KMS-11 (cell line): ENCODE measurements around the gene PTGER2.

Source experiments
- H2AFZ ChIP-seq: fragments of 200-600 bp; sonication (generic); 2 replicates; pipeline ENCODE4 v1.6.1; 2016; ENCODE audit warnings: antibody characterized with exemption, mixed run types, low read depth
- H3K27ac ChIP-seq: fragments of 200-600 bp; sonication (generic); 2 replicates; pipeline ENCODE4 v1.6.1; 2016; ENCODE audit warnings: mild to moderate bottlenecking, mixed run types
- H3K27me3 ChIP-seq: fragments of 200-600 bp; sonication (generic); 2 replicates; pipeline ENCODE4 v1.6.1; 2017; ENCODE audit warnings: mild to moderate bottlenecking, low read depth, mixed run types, moderate library complexity; ENCODE audit not compliant: insufficient read depth
- H3K36me3 ChIP-seq: fragments of 200-600 bp; sonication (generic); 2 replicates; pipeline ENCODE4 v1.6.1; 2017; ENCODE audit warnings: mild to moderate bottlenecking, mixed run types; ENCODE audit not compliant: insufficient read depth
- H3K4me1 ChIP-seq: fragments of 200-600 bp; sonication (generic); 2 replicates; pipeline ENCODE4 v1.6.1; 2016; ENCODE audit warnings: mild to moderate bottlenecking, low read depth, mixed run types; ENCODE audit not compliant: poor library complexity, severe bottlenecking
- H3K4me2 ChIP-seq: fragments of 200-600 bp; sonication (generic); 2 replicates; pipeline ENCODE4 v1.7.0; 2016; ENCODE audit warnings: mild to moderate bottlenecking, mixed run types
- H3K4me3 ChIP-seq: fragments of 200-600 bp; sonication (generic); IDR thresholded peaks from 2 replicates; pipeline ENCODE4 v1.6.1; 2017; ENCODE audit warnings: low read depth, low read length, mixed read lengths; ENCODE audit not compliant: insufficient read depth
- H3K79me2 ChIP-seq: fragments of 200-600 bp; sonication (generic); 2 replicates; pipeline ENCODE4 v1.6.1; 2016; ENCODE audit warnings: low read depth, mixed run types; ENCODE audit not compliant: insufficient read depth
- H3K9ac ChIP-seq: fragments of 200-600 bp; sonication (generic); 2 replicates; pipeline ENCODE4 v1.6.1; 2016; ENCODE audit warnings: mild to moderate bottlenecking, mixed run types
- H4K20me1 ChIP-seq: fragments of 200-600 bp; sonication (generic); 2 replicates; pipeline ENCODE4 v1.6.1; 2016; ENCODE audit warnings: mild to moderate bottlenecking, mixed run types; ENCODE audit not compliant: insufficient read depth
- TF ChIP-seq, protein P1 (sequence below): fragments of 200-600 bp; sonication (generic); conservative IDR thresholded peaks from 2 replicates; pipeline ENCODE4 v1.6.1; 2017; ENCODE audit warnings: low read depth, mild to moderate bottlenecking, antibody characterized with exemption, low read length, moderate library complexity, mixed read lengths

Gene PTGER2

DNA sequence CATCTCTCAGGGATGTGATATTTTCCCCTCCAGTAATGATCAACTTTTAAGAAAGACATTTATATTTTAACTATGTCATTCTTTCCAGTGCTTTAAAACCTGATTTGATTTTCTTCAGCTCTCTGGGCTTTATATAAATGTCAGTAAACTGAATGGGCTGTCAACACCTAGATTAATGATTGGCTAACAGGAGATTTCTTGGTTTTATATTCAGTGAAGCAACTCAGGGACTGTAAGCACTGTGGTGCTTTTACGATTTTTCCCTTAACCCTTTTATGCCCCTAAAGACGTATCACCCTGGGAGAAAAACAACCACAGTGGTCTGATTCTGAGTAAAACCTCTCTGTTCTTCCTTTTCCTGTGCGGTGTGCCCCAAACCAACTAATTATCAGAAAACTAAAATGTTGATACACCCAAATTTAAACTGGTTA, 38.0 kb downstream of the PTGER2 start:
- TF ChIP-seq, protein P1, sequence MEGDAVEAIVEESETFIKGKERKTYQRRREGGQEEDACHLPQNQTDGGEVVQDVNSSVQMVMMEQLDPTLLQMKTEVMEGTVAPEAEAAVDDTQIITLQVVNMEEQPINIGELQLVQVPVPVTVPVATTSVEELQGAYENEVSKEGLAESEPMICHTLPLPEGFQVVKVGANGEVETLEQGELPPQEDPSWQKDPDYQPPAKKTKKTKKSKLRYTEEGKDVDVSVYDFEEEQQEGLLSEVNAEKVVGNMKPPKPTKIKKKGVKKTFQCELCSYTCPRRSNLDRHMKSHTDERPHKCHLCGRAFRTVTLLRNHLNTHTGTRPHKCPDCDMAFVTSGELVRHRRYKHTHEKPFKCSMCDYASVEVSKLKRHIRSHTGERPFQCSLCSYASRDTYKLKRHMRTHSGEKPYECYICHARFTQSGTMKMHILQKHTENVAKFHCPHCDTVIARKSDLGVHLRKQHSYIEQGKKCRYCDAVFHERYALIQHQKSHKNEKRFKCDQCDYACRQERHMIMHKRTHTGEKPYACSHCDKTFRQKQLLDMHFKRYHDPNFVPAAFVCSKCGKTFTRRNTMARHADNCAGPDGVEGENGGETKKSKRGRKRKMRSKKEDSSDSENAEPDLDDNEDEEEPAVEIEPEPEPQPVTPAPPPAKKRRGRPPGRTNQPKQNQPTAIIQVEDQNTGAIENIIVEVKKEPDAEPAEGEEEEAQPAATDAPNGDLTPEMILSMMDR, result no peak
- no peaks in the 10 kb centered on the region for H3K4me1 ChIP-seq
- H3K27me3 ChIP-seq, result no peaks in the 10 kb centered on the region
- H3K9ac ChIP-seq, result no peak overlapping the region
- H2AFZ ChIP-seq, result no peak overlapping the region
- no peak overlapping the region for H3K4me3 ChIP-seq
- H3K4me2 ChIP-seq, result no peak overlapping the region
- no peaks in the 10 kb centered on the region for H3K79me2 ChIP-seq
- H3K36me3 ChIP-seq, result no peaks in the 10 kb centered on the region
- H3K27ac ChIP-seq, result no peak overlapping the region
- H4K20me1 ChIP-seq, result no peaks in the 10 kb centered on the region

DNA sequence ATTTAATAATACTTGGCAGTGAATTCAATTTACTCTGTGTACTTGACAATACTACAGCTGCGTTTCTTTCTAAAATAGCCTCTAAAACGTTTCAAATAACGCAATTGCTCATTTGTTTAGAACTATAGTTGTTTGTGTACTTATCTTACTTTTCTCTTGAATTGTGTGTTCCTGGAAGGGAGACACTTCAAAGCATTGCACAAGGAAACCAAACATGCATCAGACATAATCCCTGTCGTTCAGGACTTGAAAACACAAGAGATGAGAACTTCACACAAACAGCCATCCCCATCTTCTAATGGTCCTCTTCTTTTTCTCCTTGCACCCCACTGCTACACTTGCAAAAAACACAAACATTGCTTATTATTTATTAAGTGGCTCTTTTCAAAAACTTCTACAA, 38.5 kb downstream of the PTGER2 start:
- Histone ChIP-seq H3K79me2 (no peaks in the 10 kb centered on the region), H3K4me2 (no peak overlapping the region), H3K4me3 (no peak overlapping the region), H3K9ac (no peak overlapping the region), H3K27me3 (no peaks in the 10 kb centered on the region), H4K20me1 (no peaks in the 10 kb centered on the region), H3K27ac (no peak overlapping the region), H2AFZ (no peak overlapping the region), H3K4me1 (no peaks in the 10 kb centered on the region), H3K36me3 (no peaks in the 10 kb centered on the region)
- TF ChIP-seq, protein P1, result no peak

DNA sequence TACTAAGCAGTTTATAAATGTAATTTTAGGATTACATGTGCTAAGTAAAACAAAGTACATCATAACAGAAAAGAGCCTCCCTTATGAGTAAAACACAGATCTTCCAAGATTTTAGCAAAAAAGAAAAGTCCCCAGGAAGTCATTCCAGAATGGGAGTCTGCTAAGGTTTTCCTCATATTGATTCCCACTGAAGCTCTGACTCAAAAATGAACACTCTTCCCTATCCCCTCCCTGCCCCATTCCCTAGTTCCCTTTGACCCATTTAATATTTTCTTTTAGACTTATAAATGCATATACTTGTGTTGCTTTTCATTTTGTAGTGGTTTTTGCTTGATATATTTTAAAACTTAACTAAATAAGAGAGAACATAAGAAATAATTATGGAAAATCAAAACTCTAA, 40.1 kb downstream of the PTGER2 start:
- Histone ChIP-seq H3K4me3 (no peak overlapping the region), H2AFZ (no peak overlapping the region), H3K4me1 (no peaks in the 10 kb centered on the region), H3K27ac (no peak overlapping the region), H3K4me2 (no peak overlapping the region), H4K20me1 (no peaks in the 10 kb centered on the region), H3K27me3 (no peaks in the 10 kb centered on the region), H3K36me3 (no peaks in the 10 kb centered on the region), H3K9ac (no peak overlapping the region), H3K79me2 (no peaks in the 10 kb centered on the region)
- TF ChIP-seq, protein P1, result no peak

DNA sequence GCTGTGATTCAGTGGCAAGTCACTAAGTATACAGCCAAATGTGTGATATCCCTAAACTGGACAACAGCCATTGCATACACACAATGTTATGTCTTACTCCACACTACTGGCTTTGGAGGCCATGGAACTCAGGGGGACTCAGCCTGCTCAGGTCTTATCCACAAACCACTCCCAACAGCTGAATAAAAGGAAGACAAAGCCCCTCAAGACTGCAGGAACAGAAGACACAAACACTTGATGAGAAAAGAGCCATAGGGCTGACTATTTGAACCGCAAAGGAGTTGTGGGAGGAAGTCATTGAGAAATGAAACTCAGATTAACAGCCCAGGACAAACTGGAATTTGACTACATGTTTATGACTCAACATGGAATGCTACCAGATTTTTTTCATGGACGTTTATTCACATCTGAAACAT, 40.9 kb downstream of the PTGER2 start:
- H3K79me2 ChIP-seq, result no peaks in the 10 kb centered on the region
- H4K20me1 ChIP-seq, result no peaks in the 10 kb centered on the region
- H3K4me1 ChIP-seq, result no peaks in the 10 kb centered on the region
- H3K4me2 ChIP-seq, result no peak overlapping the region
- TF ChIP-seq, protein P1, result no peak
- H3K36me3 ChIP-seq, result no peaks in the 10 kb centered on the region
- H3K27ac ChIP-seq, result no peak overlapping the region
- H3K27me3 ChIP-seq, result no peaks in the 10 kb centered on the region
- H3K4me3 ChIP-seq, result no peak overlapping the region
- no peak overlapping the region for H2AFZ ChIP-seq
- H3K9ac ChIP-seq, result no peak overlapping the region
